Stimulated activated CD8-positive, alpha-beta memory T cell treated with anti-CD3 and anti-CD28 coated beads, Interleukin-12 subunit alpha, Interleukin-12 subunit beta, amount 100 ng/mL, for 4 hours (primary cell): Measurements from ENCODE around the gene ZNF555.
"Not testable (repeated sequence)": the region's sequence is repeated elsewhere in the genome, so short reads cannot be mapped to it uniquely, and the experiment has no call there.

Experiments
- DNase-seq: peaks from one replicate; pipeline ENCODE4 v3.0.0-alpha.2; 2020; ENCODE audit warnings: low read depth

ZNF555 gene

GRCh38 chr19:2840794-2841791, at the start of gene ZNF555:
ZNF555 (plus strand) TSS chr19:2841475; CDS start chr19:2841573, 98 bp downstream.
- peak; percentile 97 for DNase-seq

GRCh38 chr19:2791876-2792275, 49.4 kb upstream of the ZNF555 start:
- no peak for DNase-seq

- DNase-seq = not testable (repeated sequence)
Measured at GRCh38 chr19:2792666-2793065, 48.6 kb upstream of the ZNF555 start.

- no peak for DNase-seq
Measured at GRCh38 chr19:2793126-2793525, 48.1 kb upstream of the ZNF555 start.

GRCh38 chr19:2793577-2793976, 47.7 kb upstream of the ZNF555 start:
- DNase-seq = no peak

GRCh38 chr19:2795827-2796658, 45.2 kb upstream of the ZNF555 start:
- no peak for DNase-seq

- no peak for DNase-seq
Measured at GRCh38 chr19:2796659-2797266, 44.5 kb upstream of the ZNF555 start.

GRCh38 chr19:2797280-2797679, 44.0 kb upstream of the ZNF555 start:
- DNase-seq = no peak

GRCh38 chr19:2798158-2798685, 43.1 kb upstream of the ZNF555 start:
- DNase-seq = no peak

- DNase-seq = no peak
Measured at GRCh38 chr19:2798733-2799132, 42.5 kb upstream of the ZNF555 start.

- DNase-seq = no peak
Measured at GRCh38 chr19:2799273-2800020, 41.8 kb upstream of the ZNF555 start.

- no peak for DNase-seq
Measured at GRCh38 chr19:2800506-2800905, 40.8 kb upstream of the ZNF555 start.

- DNase-seq = no peak
Measured at GRCh38 chr19:2802826-2803225, 38.4 kb upstream of the ZNF555 start.

GRCh38 chr19:2803486-2804155, 37.7 kb upstream of the ZNF555 start:
- no peak for DNase-seq

GRCh38 chr19:2804156-2805004, 36.9 kb upstream of the ZNF555 start:
- no peak for DNase-seq

GRCh38 chr19:2805261-2805900, 35.9 kb upstream of the ZNF555 start:
- no peak for DNase-seq

- DNase-seq = no peak
Measured at GRCh38 chr19:2805991-2806649, 35.2 kb upstream of the ZNF555 start.

- DNase-seq = no peak
Measured at GRCh38 chr19:2806736-2807378, 34.4 kb upstream of the ZNF555 start.
